Colonic mucosa (tissue), 4 donors: ENCODE measurements around the gene MON2. TPM values are rescaled to one million over a fixed set of nuclear protein-coding genes. Genes with fewer than 3 reads are reported as not detected.

Source experiments
- DNase-seq: peaks from one replicate; pipeline ENCODE4 v3.0.0-alpha.2; 2020
- H3K27ac ChIP-seq: fragments of 200-600 bp; one replicate; pipeline ENCODE4 v1.8.0; 2021
- H3K27me3 ChIP-seq: fragments of 200-600 bp; one replicate; pipeline ENCODE4 v1.8.0; 2021
- H3K36me3 ChIP-seq: fragments of 200-600 bp; one replicate; pipeline ENCODE4 v1.8.0; 2021
- H3K4me1 ChIP-seq: fragments of 200-600 bp; one replicate; pipeline ENCODE4 v1.8.0; 2021; ENCODE audit warnings: mild to moderate bottlenecking
- H3K4me3 ChIP-seq: fragments of 200-600 bp; one replicate; pipeline ENCODE4 v1.8.0; 2021
- H3K9ac ChIP-seq, 2 donors: one replicate each; pipeline ENCODE4 v1.7.0; 2013; ENCODE audit warnings: control low read depth in 2 of 2, low read depth in 2 of 2, low read length in 2 of 2
- H3K9me3 ChIP-seq: fragments of 200-600 bp; one replicate; pipeline ENCODE4 v1.8.0; 2021
- CTCF ChIP-seq: fragments of 200-600 bp; IDR thresholded peaks from one replicate; pipeline ENCODE4 v1.8.0; 2022; ENCODE audit warnings: antibody characterized with exemption, mild to moderate bottlenecking
- intact Hi-C: fragments of 100-400 bp; cut with DNase I; formaldehyde crosslinking; loops from one replicate; pipeline ENCODE4 v1.14.1; 2022
- total RNA-seq, 2 donors: library from RNA; stranded (reverse); fragmentation: NEBNext Ultra II Directional in 1 of 2; extraction: Animal tissue kit (Norgen Biotek cat#: 25700) in 1 of 2; gene quantifications; one replicate each; pipeline ENCODE4 v1.2.1, GENCODE V29; 2021
- donor health status: healthy.
- donor health status: DM: no; HTN: no; CAD: no.
- donor health status: DM: no; HTN: no; CAD: no.

MON2 gene
- total RNA-seq, 2 donors from 2014 or later, result 50.4 to 53.0 TPM

GRCh38 chr12:62618319-62618718 lies 151.7 kb downstream of the MON2 start:
- intact Hi-C loops, result no loop called here
- no peaks in the 10 kb centered on the region for H3K4me1 ChIP-seq
- no peak overlapping the region for H3K4me3 ChIP-seq
- no peak for TF ChIP-seq CTCF
- no peak overlapping the region for H3K9ac ChIP-seq
- DNase-seq, result no peak
- H3K36me3 ChIP-seq, result no peaks in the 10 kb centered on the region
- H3K27me3 ChIP-seq, result no peaks in the 10 kb centered on the region
- H3K27ac ChIP-seq, result no peak overlapping the region
- H3K9me3 ChIP-seq, result no peaks in the 10 kb centered on the region

GRCh38 chr12:62618930-62619329 lies 152.3 kb downstream of the MON2 start:
- Histone ChIP-seq H3K27ac (no peak overlapping the region), H3K9me3 (no peaks in the 10 kb centered on the region), H3K27me3 (no peaks in the 10 kb centered on the region), H3K4me3 (no peak overlapping the region), H3K9ac (no peak overlapping the region), H3K4me1 (no peaks in the 10 kb centered on the region), H3K36me3 (no peaks in the 10 kb centered on the region)
- no peak for DNase-seq
- no peak for TF ChIP-seq CTCF
- intact Hi-C loops, result no loop called here

- no peaks in the 10 kb centered on the region for H3K4me1 ChIP-seq
- no peak overlapping the region for H3K9ac ChIP-seq
- no peak for TF ChIP-seq CTCF
- H3K27ac ChIP-seq, result no peak overlapping the region
- H3K9me3 ChIP-seq, result no peaks in the 10 kb centered on the region
- DNase-seq, result no peak
- no peaks in the 10 kb centered on the region for H3K36me3 ChIP-seq
- intact Hi-C loops, result no loop called here
- H3K27me3 ChIP-seq, result no peaks in the 10 kb centered on the region
- no peak overlapping the region for H3K4me3 ChIP-seq
Measured at GRCh38 chr12:62621101-62621638, 154.5 kb downstream of the MON2 start.

GRCh38 chr12:62622177-62622576 lies 155.6 kb downstream of the MON2 start:
- no peaks in the 10 kb centered on the region for H3K9me3 ChIP-seq
- no peaks in the 10 kb centered on the region for H3K4me1 ChIP-seq
- intact Hi-C loops, result no loop called here
- no peak overlapping the region for H3K9ac ChIP-seq
- no peak for TF ChIP-seq CTCF
- DNase-seq, result no peak
- no peak overlapping the region for H3K27ac ChIP-seq
- H3K27me3 ChIP-seq, result no peaks in the 10 kb centered on the region
- H3K4me3 ChIP-seq, result no peak overlapping the region
- H3K36me3 ChIP-seq, result no peaks in the 10 kb centered on the region

- Histone ChIP-seq H3K4me3 (no peak overlapping the region), H3K9ac (no peak overlapping the region), H3K27me3 (no peaks in the 10 kb centered on the region), H3K4me1 (no peaks in the 10 kb centered on the region), H3K27ac (no peak overlapping the region), H3K36me3 (no peaks in the 10 kb centered on the region), H3K9me3 (no peaks in the 10 kb centered on the region)
- TF ChIP-seq CTCF, result no peak
- intact Hi-C loops, result no loop called here
- no peak for DNase-seq
Measured at GRCh38 chr12:62625228-62625627, 158.6 kb downstream of the MON2 start.
